Measurements from ENCODE around the gene PCNT.

DNA sequence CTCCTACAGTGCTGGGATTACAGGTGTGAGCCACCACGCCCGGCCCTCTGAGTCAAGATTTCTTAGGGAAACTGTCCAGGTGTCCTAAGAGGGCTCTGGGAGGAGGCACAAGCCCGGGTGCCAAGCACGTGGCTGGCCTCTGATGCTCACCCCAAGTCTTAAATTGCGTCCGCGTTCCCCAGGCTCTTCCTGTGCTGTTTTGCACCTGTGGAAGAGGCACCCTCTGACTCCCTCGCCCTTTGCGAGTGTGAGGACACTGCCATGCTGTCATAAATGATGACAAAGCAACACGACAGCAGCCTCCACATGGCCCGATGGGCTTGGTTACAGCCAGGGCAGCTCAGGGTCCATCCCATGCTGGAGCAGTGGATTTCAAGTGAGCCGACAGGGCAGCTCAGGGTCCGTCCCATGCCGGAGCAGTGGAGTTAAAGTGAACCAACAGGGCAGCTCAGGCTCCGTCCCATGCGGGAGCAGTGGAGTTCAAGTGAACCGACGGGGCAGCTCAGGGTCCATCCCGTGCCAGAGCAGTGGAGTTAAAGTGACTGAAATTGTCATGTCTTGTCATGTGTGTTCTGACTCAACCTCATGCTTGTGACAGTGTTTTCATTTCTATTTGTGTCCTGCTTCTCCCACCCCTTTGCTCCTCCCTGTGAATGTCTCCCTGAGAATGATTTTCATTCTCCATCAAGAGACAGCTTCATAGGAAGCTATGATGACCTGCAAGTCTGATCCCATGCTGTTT is 33.9 kb downstream of the PCNT start:
- TF ChIP-seq POLR2AphosphoS5 (IDR thresholded peaks at IDR 0.05) = no peak
- no peak for TF ChIP-seq CTCF (IDR thresholded peaks at IDR 0.05 in 8 of 11, conservative IDR thresholded peaks at IDR 0.05 in 3 of 11)
- no peak for TF ChIP-seq POLR2A (IDR thresholded peaks at IDR 0.05)

Measured in spleen (tissue), 7 donors.